HEK293 (cell line): ENCODE measurements around the gene HERPUD2.

Experiments
- CTCF ChIA-PET: fragments of 350-600 bp; formaldehyde crosslinking; extraction: SDS; loops from one replicate; lab custom pipeline; 2021; ENCODE audit warnings: antibody characterized with exemption; lab: Yijun Ruan, JAX
- POLR2A ChIA-PET: fragments of 300-600 bp; formaldehyde crosslinking; extraction: SDS; loops from one replicate; lab custom pipeline; 2020; ENCODE audit warnings: antibody characterized with exemption, inconsistent platforms; lab: Yijun Ruan, JAX
- H3K27ac ChIP-seq: fragments of 200-500 bp; sonication (Bioruptor generic); 2 replicates; pipeline ENCODE4 v1.5.1; 2014; ENCODE audit warnings: low read depth, low read length, control low read depth, inconsistent platforms; ENCODE audit errors: extremely low read depth
- H3K36me3 ChIP-seq, 2 experiments: fragments of 200-500 bp in 1 of 2; sonication (Bioruptor generic) in 1 of 2; 1 replicate in 1 of 2; 2 replicates in 1 of 2; pipeline ENCODE4 v1.5.1; 2014 to 2017; ENCODE audit warnings: inconsistent platforms in 2 of 2, low read length in 2 of 2; ENCODE audit not compliant: control insufficient read depth in 2 of 2, insufficient read depth in 1 of 2
- H3K4me1 ChIP-seq: fragments of 200-500 bp; sonication (Bioruptor generic); 2 replicates; pipeline ENCODE4 v1.5.1; 2014; ENCODE audit warnings: mild to moderate bottlenecking, low read length, inconsistent platforms; ENCODE audit not compliant: control insufficient read depth, insufficient read depth
- H3K4me3 ChIP-seq: 2 replicates; pipeline ENCODE4 v1.5.1; 2011; ENCODE audit warnings: low read depth, mild to moderate bottlenecking, control low read depth, low read length, moderate library complexity
- H3K9me3 ChIP-seq: fragments of 200-500 bp; sonication (Bioruptor generic); 2 replicates; pipeline ENCODE4 v1.5.1; 2014; ENCODE audit warnings: low read depth, low read length, inconsistent platforms; ENCODE audit not compliant: control insufficient read depth, insufficient read depth
- KLF10 ChIP-seq: fragments of 450-650 bp; IDR thresholded peaks from 2 replicates; pipeline ENCODE4 v1.5.1; 2018; ENCODE audit warnings: missing biosample characterization, mild to moderate bottlenecking, missing genetic modification characterization
- PRDM4 ChIP-seq: fragments of 450-650 bp; formaldehyde crosslinking; IDR thresholded peaks from 2 replicates; pipeline ENCODE4 v1.5.1; 2017; ENCODE audit warnings: missing biosample characterization, missing genetic modification characterization
- ZBTB7A ChIP-seq: fragments of 450-650 bp; formaldehyde crosslinking; IDR thresholded peaks from 2 replicates; pipeline ENCODE4 v1.5.1; 2016; ENCODE audit warnings: low read depth, missing biosample characterization, missing genetic modification characterization
- ZBTB8A ChIP-seq: fragments of 450-650 bp; formaldehyde crosslinking; IDR thresholded peaks from 2 replicates; pipeline ENCODE4 v1.5.1; 2016; ENCODE audit warnings: missing biosample characterization, missing genetic modification characterization
- ZNF133 ChIP-seq: fragments of 450-650 bp; formaldehyde crosslinking; IDR thresholded peaks from 2 replicates; pipeline ENCODE4 v1.5.1; 2016; ENCODE audit warnings: missing biosample characterization, missing genetic modification characterization
- ZNF221 ChIP-seq: fragments of 450-650 bp; formaldehyde crosslinking; IDR thresholded peaks from 2 replicates; pipeline ENCODE4 v1.5.1; 2017; ENCODE audit warnings: missing biosample characterization, missing genetic modification characterization, borderline replicate concordance
- ZNF23 ChIP-seq: fragments of 450-650 bp; formaldehyde crosslinking; IDR thresholded peaks from 2 replicates; pipeline ENCODE4 v1.5.1; 2016; ENCODE audit warnings: missing biosample characterization, missing genetic modification characterization, borderline replicate concordance
- ZNF280C ChIP-seq: fragments of 450-650 bp; formaldehyde crosslinking; IDR thresholded peaks from 2 replicates; pipeline ENCODE4 v1.5.1; 2016; ENCODE audit warnings: missing biosample characterization, missing genetic modification characterization
- ZNF292 ChIP-seq: fragments of 450-650 bp; formaldehyde crosslinking; IDR thresholded peaks from 2 replicates; pipeline ENCODE4 v1.5.1; 2016; ENCODE audit warnings: low read depth, missing biosample characterization, missing genetic modification characterization, borderline replicate concordance
- ZNF404 ChIP-seq: fragments of 450-650 bp; formaldehyde crosslinking; IDR thresholded peaks from 2 replicates; pipeline ENCODE4 v1.5.1; 2017; ENCODE audit warnings: missing biosample characterization, missing genetic modification characterization
- ZNF416 ChIP-seq: fragments of 450-650 bp; formaldehyde crosslinking; IDR thresholded peaks from 2 replicates; pipeline ENCODE4 v1.5.1; 2016; ENCODE audit warnings: missing biosample characterization, missing genetic modification characterization
- ZNF48 ChIP-seq: fragments of 450-650 bp; formaldehyde crosslinking; IDR thresholded peaks from 2 replicates; pipeline ENCODE4 v1.5.1; 2016; ENCODE audit warnings: missing biosample characterization, missing genetic modification characterization
- ZNF596 ChIP-seq: fragments of 450-650 bp; IDR thresholded peaks from 2 replicates; pipeline ENCODE4 v1.5.0; 2018; ENCODE audit warnings: missing biosample characterization, mild to moderate bottlenecking, missing genetic modification characterization, moderate library complexity
- ZNF654 ChIP-seq: fragments of 450-650 bp; formaldehyde crosslinking; IDR thresholded peaks from 2 replicates; pipeline ENCODE4 v1.5.1; 2016; ENCODE audit warnings: low read depth, missing biosample characterization, missing genetic modification characterization
- ZNF670 ChIP-seq: fragments of 450-650 bp; formaldehyde crosslinking; IDR thresholded peaks from 2 replicates; pipeline ENCODE4 v1.5.1; 2016; ENCODE audit warnings: missing biosample characterization, missing genetic modification characterization, low read depth
- ZNF707 ChIP-seq: fragments of 450-650 bp; formaldehyde crosslinking; IDR thresholded peaks from 2 replicates; pipeline ENCODE4 v1.5.1; 2016; ENCODE audit warnings: missing biosample characterization, missing genetic modification characterization
- ZNF76 ChIP-seq: fragments of 450-650 bp; formaldehyde crosslinking; IDR thresholded peaks from 2 replicates; pipeline ENCODE4; 2016; ENCODE audit warnings: low read depth, missing biosample characterization, missing genetic modification characterization, borderline replicate concordance
- ZNF768 ChIP-seq: fragments of 450-650 bp; formaldehyde crosslinking; IDR thresholded peaks from 2 replicates; pipeline ENCODE4 v1.5.1; 2018; ENCODE audit warnings: missing biosample characterization, mild to moderate bottlenecking, missing genetic modification characterization
- ZNF785 ChIP-seq: fragments of 450-650 bp; formaldehyde crosslinking; IDR thresholded peaks from 2 replicates; pipeline ENCODE4 v1.5.1; 2016; ENCODE audit warnings: missing biosample characterization, missing genetic modification characterization
- ZSCAN16 ChIP-seq: fragments of 450-650 bp; formaldehyde crosslinking; IDR thresholded peaks from 2 replicates; pipeline ENCODE4 v1.5.1; 2016; ENCODE audit warnings: missing biosample characterization, missing genetic modification characterization
- ZSCAN23 ChIP-seq: fragments of 450-650 bp; formaldehyde crosslinking; IDR thresholded peaks from 2 replicates; pipeline ENCODE4 v1.5.1; 2016; ENCODE audit warnings: missing biosample characterization, missing genetic modification characterization
- ZSCAN30 ChIP-seq: fragments of 450-650 bp; IDR thresholded peaks from 2 replicates; pipeline ENCODE4 v1.5.1; 2018; ENCODE audit warnings: missing biosample characterization, mild to moderate bottlenecking, missing genetic modification characterization, moderate library complexity
- ZXDB ChIP-seq: fragments of 450-650 bp; formaldehyde crosslinking; IDR thresholded peaks from 2 replicates; pipeline ENCODE4 v1.5.1; 2016; ENCODE audit warnings: missing biosample characterization, missing genetic modification characterization

HERPUD2 gene

GRCh38 chr7:35701287-35701900, 6.5 kb upstream of the HERPUD2 start (continued):
- TF ChIP-seq KLF10 (tag by site-specific recombination) (no peak), ZNF133 (tag by site-specific recombination) (no peak), ZNF654 (tag by site-specific recombination) (no peak), ZNF48 (tag by site-specific recombination) (no peak), ZNF292 (no peak)

- ChIA-PET CTCF (interaction anchor here (2.1 to 2.7 kb wide), 2 partner anchors 8 to 10 kb away, joined by 6 to 17 read pairs; no protein-coding TSS in a partner anchor), POLR2A (no interaction called here)
Observed at GRCh38 chr7:35700865-35701264, 5.9 kb upstream of the HERPUD2 start.

GRCh38 chr7:35700333-35700732, 5.4 kb upstream of the HERPUD2 start:
- Histone ChIP-seq H3K36me3 (peaks cover 0 to 2% of the 10 kb centered on the region in 2 experiments; a peak in 1 of 3 replicates), H3K4me1 (no peaks in the 10 kb centered on the region), H3K9me3 (no peaks in the 10 kb centered on the region), H3K27ac (no peak overlapping the region), H3K4me3 (no peak overlapping the region)
- POLR2A ChIA-PET: no interaction called here
- CTCF ChIA-PET: interaction anchor here (0.5 to 2.7 kb wide), 5 partner anchors 8 to 206 kb away, joined by 4 to 17 read pairs (median 6); no protein-coding TSS in a partner anchor
- TF ChIP-seq ZNF768 (tag by site-specific recombination): 0 out of 2 replicates have a peak, but pooled peaks have one; percentile 19
- TF ChIP-seq ZNF785 (tag by site-specific recombination): no peak

More at GRCh38 chr7:35700865-35701264, 5.9 kb upstream of the HERPUD2 start:
- H3K4me1 ChIP-seq: no peaks in the 10 kb centered on the region
- no peak for TF ChIP-seq ZSCAN23 (tag by site-specific recombination)
- no peak for TF ChIP-seq ZNF221 (tag by site-specific recombination)
- TF ChIP-seq ZNF404 (tag by site-specific recombination): no peak
- TF ChIP-seq ZNF280C (tag by site-specific recombination): no peak
- TF ChIP-seq PRDM4 (tag by site-specific recombination): no peak
- TF ChIP-seq ZNF707: no peak
- TF ChIP-seq ZNF76 (tag by site-specific recombination): no peak
- no peak for TF ChIP-seq ZBTB7A (tag by site-specific recombination)
- TF ChIP-seq ZSCAN16 (tag by site-specific recombination): no peak
- no peak for TF ChIP-seq ZBTB8A (tag by site-specific recombination)
- no peak for TF ChIP-seq ZNF416
- TF ChIP-seq ZNF23 (tag by site-specific recombination): no peak
- no peak for TF ChIP-seq ZSCAN30
- no peak for TF ChIP-seq ZXDB (tag by site-specific recombination)
- no peak for TF ChIP-seq ZNF670
- TF ChIP-seq ZNF596 (tag by site-specific recombination): no peak
- H3K9me3 ChIP-seq: no peaks in the 10 kb centered on the region
- H3K27ac ChIP-seq: no peak overlapping the region
- H3K36me3 ChIP-seq: peaks cover 0 to 2% of the 10 kb centered on the region in 2 experiments; a peak in 1 of 3 replicates
- no peak overlapping the region for H3K4me3 ChIP-seq
